ENCODE data around the gene PHC3.

DNA sequence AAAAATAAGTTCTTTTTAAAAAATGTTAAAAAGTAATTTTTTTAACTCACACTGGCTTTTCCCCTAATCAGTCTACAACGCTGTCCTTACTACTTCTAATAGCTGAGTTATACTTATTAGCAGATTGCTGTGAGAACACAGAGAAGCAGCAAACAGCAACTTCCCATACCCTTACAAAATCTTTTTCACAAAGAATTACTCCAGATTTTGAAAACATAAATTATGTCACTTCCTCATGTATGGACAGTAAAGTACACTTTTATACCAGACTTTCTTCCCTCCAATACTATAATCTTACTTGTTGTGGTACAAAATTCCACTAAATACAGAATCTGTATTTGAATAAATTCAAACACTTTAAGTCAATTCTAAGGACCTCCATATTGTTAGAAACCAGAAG lies 2.1 kb downstream of the PHC3 start:
- TF ChIP-seq CTCF (IDR thresholded peaks at IDR 0.05) (no peak), POLR2AphosphoS5 (IDR thresholded peaks at IDR 0.05) (no peak)
